Thyroid gland (tissue), 4 donors: ENCODE measurements around the gene ZNF486. TPM values are rescaled to one million over a fixed set of nuclear protein-coding genes. Genes with fewer than 3 reads are reported as not detected.
A peak's percentile ranks its signal among the peaks of the same experiment; 100 is the strongest.
"Not testable (repeated sequence)": the region's sequence is repeated elsewhere in the genome, so short reads cannot be mapped to it uniquely, and the experiment has no call there.

Experiments used
- DNase-seq, 2 donors: peaks; one replicate each; pipeline ENCODE4 v3.0.0-alpha.2; 2019
- H3K27ac ChIP-seq, 3 donors: fragments of 200-600 bp; sonication (generic); 1 replicate in 2 of 3; 2 replicates in 1 of 3; pipeline ENCODE4 v1.5.1; 2016 to 2019; ENCODE audit warnings: mild to moderate bottlenecking in 1 of 3, moderate library complexity in 1 of 3
- H3K27me3 ChIP-seq: fragments of 200-600 bp; sonication (generic); one replicate; pipeline ENCODE4 v1.5.1; 2019
- H3K36me3 ChIP-seq, 2 donors: fragments of 200-600 bp; sonication (generic); one replicate each; pipeline ENCODE4 v1.5.1; 2016 to 2019
- H3K4me1 ChIP-seq, 2 donors: fragments of 200-600 bp; sonication (generic); one replicate each; pipeline ENCODE4 v1.5.1; 2017 to 2019
- H3K4me3 ChIP-seq, 3 donors: fragments of 200-600 bp; sonication (generic); replicated peaks in 1 of 3; 1 replicate in 2 of 3; 2 replicates in 1 of 3; pipeline ENCODE4 v1.5.1; 2016; ENCODE audit warnings: mild to moderate bottlenecking in 1 of 3
- H3K9me3 ChIP-seq: fragments of 200-600 bp; sonication (generic); one replicate; pipeline ENCODE4 v1.5.1; 2017
- CTCF ChIP-seq, 6 experiments: fragments of 200-600 bp in 3 of 6; fragments of 450-650 bp in 3 of 6; sonication (generic) in 3 of 6; IDR thresholded peaks; one replicate each; pipeline ENCODE4 v1.5.1; 2016 to 2019; ENCODE audit warnings: antibody characterized with exemption in 6 of 6, mild to moderate bottlenecking in 2 of 6, inconsistent platforms in 1 of 6, moderate library complexity in 1 of 6
- POLR2A ChIP-seq, 2 donors: fragments of 450-650 bp; IDR thresholded peaks; one replicate each; pipeline ENCODE4 v1.6.1; 2017; ENCODE audit warnings: antibody characterized with exemption in 2 of 2, mild to moderate bottlenecking in 2 of 2, moderate library complexity in 1 of 2
- WGBS, 2 donors: methylation state at CpG; one replicate each; pipeline ENCODE4 v1.1.5; 2017; 5-methylcytosine and 5-hydroxymethylcytosine counted together
- intact Hi-C: fragments of 100-400 bp; cut with DNase I; formaldehyde crosslinking; loops from one replicate; pipeline ENCODE4 v1.15.1; 2023
- total RNA-seq, 4 donors: library from RNA; depleted of rRNA; stranded (reverse); fragments of >200 nt; gene quantifications; one replicate each; pipeline ENCODE4 v1.2.3, GENCODE V29; 2016

Gene ZNF486
- total RNA-seq, 4 donors from 2014 or later, result 58.2 to 94.1 (median 77.9) TPM

GRCh38 chr19:20165971-20166592 is 932 bp upstream of the ZNF486 start:
- Histone ChIP-seq H3K27ac (peak overlapping the region; percentile 29 to 66 (median 60)), H3K4me3 (no peak overlapping the region), H3K27me3 (no peaks in the 10 kb centered on the region), H3K36me3 (no peaks in the 10 kb centered on the region), H3K9me3 (no peaks in the 10 kb centered on the region), H3K4me1 (peaks cover 19 to 24% of the 10 kb centered on the region in 2 donors)
- DNase-seq, result peak; percentile 77 to 87
- TF ChIP-seq CTCF (IDR thresholded peaks at IDR 0.05) (no peak), POLR2A (IDR thresholded peaks at IDR 0.05) (no peak)
- 43 to 51% methylated on average over 7 of the region's 7 CpGs for WGBS, 2 donors
- intact Hi-C loops, result no loop called here

- Histone ChIP-seq H3K4me1 (peaks cover 19 to 28% of the 10 kb centered on the region in 2 donors), H3K36me3 (no peaks in the 10 kb centered on the region), H3K27me3 (no peaks in the 10 kb centered on the region), H3K27ac (peak overlapping the region; percentile 33 to 83 (median 58)), H3K4me3 (peak overlapping the region; percentile 11 to 83 (median 79)), H3K9me3 (no peaks in the 10 kb centered on the region)
- no peak for TF ChIP-seq POLR2A (IDR thresholded peaks at IDR 0.05)
- no peak for TF ChIP-seq CTCF (IDR thresholded peaks at IDR 0.05)
- DNase-seq, result no peak
- 18 to 19% methylated on average over 20 to 22 of the region's 22 CpGs for WGBS, 2 donors
- intact Hi-C loops, result no loop called here
Measured at GRCh38 chr19:20167651-20168122, 673 bp downstream of the ZNF486 start.

DNA sequence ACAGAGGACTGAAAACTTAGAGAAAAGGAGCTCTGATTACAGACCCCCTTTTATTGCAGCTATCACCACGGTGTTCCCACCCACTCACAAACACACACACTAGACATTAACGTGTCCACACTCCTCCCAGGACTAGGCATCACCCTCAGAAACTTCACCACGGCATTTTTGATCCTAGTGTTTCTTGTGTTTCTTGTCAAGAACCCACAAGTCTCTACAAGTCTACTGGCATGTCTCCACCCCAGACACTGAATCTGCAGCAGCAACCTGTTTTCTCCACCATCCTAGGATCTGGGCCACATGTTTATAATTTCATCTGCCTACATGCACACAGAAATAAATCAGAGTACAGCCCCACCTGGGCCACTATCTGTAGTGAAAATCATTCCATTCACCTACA is 4.3 kb downstream of the ZNF486 start:
- WGBS, 2 donors, result 51 to 71% methylated on average over 3 of the region's 3 CpGs
- intact Hi-C loops, result no loop called here

DNA sequence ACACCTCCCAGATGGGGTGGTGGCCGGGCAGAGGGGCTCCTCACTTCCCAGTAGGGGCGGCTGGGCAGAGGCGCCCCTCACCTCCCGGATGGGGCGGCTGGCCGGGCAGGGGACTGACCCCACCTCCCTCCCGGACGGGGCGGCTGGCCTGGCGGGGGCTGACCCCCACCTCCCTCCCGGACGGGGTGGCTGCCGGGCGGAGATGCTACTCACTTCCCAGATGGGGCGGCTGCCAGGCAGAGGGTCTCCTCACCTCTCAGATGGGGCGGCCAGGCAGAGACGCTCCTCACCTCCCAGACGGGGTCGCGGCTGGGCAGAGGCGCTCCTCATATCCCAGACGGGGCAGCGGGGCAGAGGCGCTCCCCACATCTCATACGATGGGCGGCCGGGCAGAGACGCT is 8.8 kb downstream of the ZNF486 start:
- H3K27me3 ChIP-seq, H3K9me3 ChIP-seq, intact Hi-C loops, DNase-seq, H3K27ac ChIP-seq, H3K36me3 ChIP-seq, H3K4me3 ChIP-seq: not testable (repeated sequence)
- peaks cover 25 to 41% of the 10 kb centered on the region in 2 donors for H3K4me1 ChIP-seq
- WGBS, 2 donors, result 98% methylated on average over 18 to 19 of the region's 28 CpGs

More for the DNA sequence above, 4.3 kb downstream of the ZNF486 start:
- peaks cover 13 to 36% of the 10 kb centered on the region in 2 donors for H3K4me1 ChIP-seq
- H3K27ac ChIP-seq, result no peak overlapping the region
- no peak overlapping the region for H3K4me3 ChIP-seq
- H3K36me3 ChIP-seq, result no peaks in the 10 kb centered on the region
- no peak for TF ChIP-seq CTCF (IDR thresholded peaks at IDR 0.05)
- no peak for TF ChIP-seq POLR2A (IDR thresholded peaks at IDR 0.05)
- H3K9me3 ChIP-seq, result no peaks in the 10 kb centered on the region
- no peaks in the 10 kb centered on the region for H3K27me3 ChIP-seq
- DNase-seq, result no peak

- peak overlapping the region in 1 of 3 donors; percentile 69 for H3K27ac ChIP-seq
- H3K9me3 ChIP-seq, result not testable (repeated sequence)
Measured at GRCh38 chr19:20179956-20180355, 12.9 kb downstream of the ZNF486 start.

DNA sequence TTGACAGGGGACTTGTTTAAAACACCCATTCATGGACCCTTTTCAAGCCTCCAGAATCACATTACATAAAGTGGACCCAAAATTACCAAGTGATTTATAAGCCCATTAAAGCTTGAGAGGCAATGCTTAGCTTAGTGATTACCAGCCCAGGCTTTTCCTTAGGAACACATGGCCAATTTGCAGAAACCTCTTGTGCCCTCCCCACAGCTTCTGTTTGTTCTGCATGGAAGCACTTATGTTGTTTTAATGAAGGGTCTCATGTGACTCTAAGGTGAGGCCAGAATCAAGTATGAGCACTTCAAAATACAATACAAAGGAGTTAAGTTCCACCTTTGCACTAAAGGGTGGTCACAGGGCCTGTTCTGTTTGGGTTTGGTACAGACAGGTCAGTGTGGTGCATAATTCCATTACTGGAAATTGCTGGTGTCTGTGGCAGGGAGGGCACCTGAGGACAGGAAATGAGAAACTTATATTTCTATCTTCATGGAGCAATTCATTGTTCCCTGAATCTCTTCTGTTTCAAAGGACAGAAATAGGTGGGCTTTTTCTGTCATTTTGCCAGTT is 15.3 kb downstream of the ZNF486 start:
- Histone ChIP-seq H3K4me3 (no peak overlapping the region), H3K27ac (peak overlapping the region; percentile 37 to 69 (median 64)), H3K36me3 (peaks cover 0 to 9% of the 10 kb centered on the region in 2 donors), H3K27me3 (no peaks in the 10 kb centered on the region), H3K9me3 (no peaks in the 10 kb centered on the region), H3K4me1 (peaks cover 52 to 57% of the 10 kb centered on the region in 2 donors)
- intact Hi-C loops, result no loop called here
- peak; percentile 59 to 71 for DNase-seq
- no peak for TF ChIP-seq CTCF (IDR thresholded peaks at IDR 0.05)
- peak in 1 of 2 donors; percentile 7 for TF ChIP-seq POLR2A (IDR thresholded peaks at IDR 0.05)

More at GRCh38 chr19:20179956-20180355, 12.9 kb downstream of the ZNF486 start:
- H3K27me3 ChIP-seq, H3K4me3 ChIP-seq, H3K36me3 ChIP-seq, DNase-seq, intact Hi-C loops: not testable (repeated sequence)
- H3K4me1 ChIP-seq, result peaks cover 52 to 57% of the 10 kb centered on the region in 2 donors
